Neuronal stem cell (in vitro differentiated cells): Measurements from ENCODE around the gene RBM5.

Experiments
- DNase-seq: peaks from one replicate; pipeline ENCODE4 v3.0.0-alpha.2; 2013; ENCODE audit warnings: low spot score
- H2AFZ ChIP-seq: one replicate; pipeline ENCODE4 v1.6.1; 2013; ENCODE audit warnings: mild to moderate bottlenecking, low read length, inconsistent platforms
- H2AK5ac ChIP-seq: 2 replicates; pipeline ENCODE4 v1.6.1; 2013; ENCODE audit warnings: low read depth, mild to moderate bottlenecking, inconsistent platforms, low read length, moderate library complexity, mixed read lengths
- H2BK120ac ChIP-seq: 2 replicates; pipeline ENCODE4 v1.6.1; 2013; ENCODE audit warnings: low read depth, mild to moderate bottlenecking, inconsistent platforms, low read length, moderate library complexity, mixed read lengths
- H2BK12ac ChIP-seq: one replicate; pipeline ENCODE4 v1.6.1; 2013; ENCODE audit warnings: low read length, inconsistent platforms
- H2BK15ac ChIP-seq: 2 replicates; pipeline ENCODE4 v1.6.1; 2013; ENCODE audit warnings: mild to moderate bottlenecking, low read length, inconsistent platforms, mixed read lengths
- H2BK5ac ChIP-seq: one replicate; pipeline ENCODE4 v1.6.1; 2013; ENCODE audit warnings: inconsistent platforms, mild to moderate bottlenecking, low read length, moderate library complexity
- H3K14ac ChIP-seq: one replicate; pipeline ENCODE4 v1.6.1; 2013; ENCODE audit warnings: low read length, inconsistent platforms
- H3K18ac ChIP-seq: 2 replicates; pipeline ENCODE4 v1.6.1; 2013; ENCODE audit warnings: low read length, inconsistent platforms
- H3K23ac ChIP-seq: 2 replicates; pipeline ENCODE4 v1.6.1; 2013; ENCODE audit warnings: low read depth, mild to moderate bottlenecking, mixed read lengths, low read length, inconsistent platforms; ENCODE audit not compliant: poor library complexity
- H3K27ac ChIP-seq: replicated peaks from 3 replicates; pipeline ENCODE4 v1.5.1; 2013; ENCODE audit warnings: low read length, inconsistent platforms
- H3K27me3 ChIP-seq, 3 experiments: 2 replicates each; pipeline ENCODE4 v1.6.1; 2013; ENCODE audit warnings: low read length in 3 of 3, mild to moderate bottlenecking in 2 of 3, inconsistent platforms in 1 of 3, low read depth in 1 of 3, mixed read lengths in 1 of 3, moderate library complexity in 1 of 3; ENCODE audit not compliant: control insufficient read depth in 3 of 3, insufficient read depth in 3 of 3
- H3K36me3 ChIP-seq, 2 donors: replicated peaks in 1 of 2; 2 replicates each; pipeline ENCODE4 v1.6.1; 2013; ENCODE audit warnings: low read length in 2 of 2; ENCODE audit not compliant: control insufficient read depth in 2 of 2, insufficient read depth in 2 of 2
- H3K4ac ChIP-seq: 2 replicates; pipeline ENCODE4 v1.6.1; 2013; ENCODE audit warnings: inconsistent platforms, mild to moderate bottlenecking, low read length, moderate library complexity
- H3K4me1 ChIP-seq, 2 donors: 1 replicate in 1 of 2; 2 replicates in 1 of 2; pipeline ENCODE4 v1.6.1; 2013; ENCODE audit warnings: low read length in 2 of 2, low read depth in 1 of 2; ENCODE audit not compliant: control insufficient read depth in 2 of 2, insufficient read depth in 1 of 2
- H3K4me2 ChIP-seq: one replicate; pipeline ENCODE4 v1.6.1; 2013; ENCODE audit warnings: mild to moderate bottlenecking, low read length, inconsistent platforms; ENCODE audit not compliant: insufficient read depth, poor library complexity, severe bottlenecking
- H3K4me3 ChIP-seq, 2 donors: 2 replicates each; pipeline ENCODE4 v1.5.1; 2013; ENCODE audit warnings: low read length in 2 of 2, mild to moderate bottlenecking in 2 of 2, inconsistent platforms in 1 of 2, moderate library complexity in 1 of 2
- H3K79me1 ChIP-seq: one replicate; pipeline ENCODE4 v1.6.1; 2013; ENCODE audit warnings: low read depth, mild to moderate bottlenecking, inconsistent platforms, low read length, moderate library complexity
- H3K9ac ChIP-seq: one replicate; pipeline ENCODE4 v1.6.1; 2013; ENCODE audit warnings: mild to moderate bottlenecking, low read depth, low read length, inconsistent platforms; ENCODE audit not compliant: poor library complexity
- H3K9me3 ChIP-seq, 2 donors: replicated peaks in 1 of 2; 2 replicates each; pipeline versions ENCODE3 to v1.6.1; 2013; ENCODE audit warnings: low read length in 2 of 2, mild to moderate bottlenecking in 2 of 2, inconsistent platforms in 1 of 2, low read depth in 1 of 2, mixed read lengths in 1 of 2, moderate library complexity in 1 of 2; ENCODE audit not compliant: control insufficient read depth in 2 of 2, insufficient read depth in 1 of 2
- H4K8ac ChIP-seq: one replicate; pipeline ENCODE4 v1.6.1; 2013; ENCODE audit warnings: low read depth, mild to moderate bottlenecking, inconsistent platforms, low read length, moderate library complexity
- H4K91ac ChIP-seq: one replicate; pipeline ENCODE4 v1.6.1; 2013; ENCODE audit warnings: low read length, low read depth, mild to moderate bottlenecking, inconsistent platforms; ENCODE audit not compliant: poor library complexity
- WGBS, 2 donors: extraction: QIAGEN DNeasy Blood & Tissue Kit; methylation state at CpG; one replicate each; pipeline ENCODE4 v1.1.7; 2013; ENCODE audit warnings: missing lambda C conversion rate in 2 of 2, mixed read lengths in 1 of 2; ENCODE audit not compliant: insufficient read length in 2 of 2, insufficient replicate concordance in 1 of 2; ENCODE audit errors: extremely low coverage in 2 of 2; 5-methylcytosine and 5-hydroxymethylcytosine counted together

Gene RBM5

GRCh38 chr3:50100386-50100785 lies 11.7 kb downstream of the RBM5 start:
- Histone ChIP-seq H2BK120ac (no peak overlapping the region), H3K23ac (no peak overlapping the region), H2AFZ (no peak overlapping the region), H2AK5ac (no peak overlapping the region), H4K91ac (no peak overlapping the region), H3K9ac (no peak overlapping the region), H3K4me2 (no peak overlapping the region), H3K27me3 (no peaks in the 10 kb centered on the region), H2BK12ac (no peak overlapping the region), H3K4me3 (no peak overlapping the region), H3K9me3 (no peaks in the 10 kb centered on the region), H3K4me1 (peaks cover 0 to 2% of the 10 kb centered on the region in 2 donors), H3K27ac (peak overlapping the region; percentile 2), H3K79me1 (peaks cover 5% of the 10 kb centered on the region), H3K4ac (no peak overlapping the region), H2BK5ac (no peak overlapping the region), H3K14ac (no peak overlapping the region), H3K18ac (no peak overlapping the region), H4K8ac (no peak overlapping the region), H2BK15ac (no peak overlapping the region), H3K36me3 (peaks cover 54 to 100% of the 10 kb centered on the region in 2 donors)
- no peak for DNase-seq
- no CpG with 5 or more reads among the region's 5 CpGs for WGBS, 2 donors

- Histone ChIP-seq H2BK15ac (no peak overlapping the region), H3K4me1 (peaks cover 0 to 2% of the 10 kb centered on the region in 2 donors), H4K91ac (no peak overlapping the region), H3K79me1 (peaks cover 4% of the 10 kb centered on the region), H3K9me3 (no peaks in the 10 kb centered on the region), H3K4me3 (no peak overlapping the region), H4K8ac (no peak overlapping the region), H3K36me3 (peaks cover 52 to 100% of the 10 kb centered on the region in 2 donors), H2BK120ac (no peak overlapping the region), H3K4ac (no peak overlapping the region), H3K27me3 (no peaks in the 10 kb centered on the region), H2AK5ac (no peak overlapping the region), H3K14ac (no peak overlapping the region), H3K23ac (no peak overlapping the region), H3K9ac (no peak overlapping the region), H3K4me2 (no peak overlapping the region), H2BK12ac (no peak overlapping the region), H3K27ac (no peak overlapping the region), H2AFZ (no peak overlapping the region), H3K18ac (no peak overlapping the region), H2BK5ac (no peak overlapping the region)
- no peak for DNase-seq
- WGBS, 2 donors = no CpG with 5 or more reads among the region's 4 CpGs
Measured at GRCh38 chr3:50100956-50101845, 12.5 kb downstream of the RBM5 start.

GRCh38 chr3:50102558-50102957 lies 13.8 kb downstream of the RBM5 start:
- H3K9ac ChIP-seq = no peak overlapping the region
- no peak overlapping the region for H3K4ac ChIP-seq
- H2BK12ac ChIP-seq = no peak overlapping the region
- H2BK5ac ChIP-seq = no peak overlapping the region
- H2AFZ ChIP-seq = no peak overlapping the region
- H3K4me2 ChIP-seq = no peak overlapping the region
- no peak overlapping the region for H2BK15ac ChIP-seq
- no peak overlapping the region for H2BK120ac ChIP-seq
- H3K79me1 ChIP-seq = no peaks in the 10 kb centered on the region
- no peaks in the 10 kb centered on the region for H3K9me3 ChIP-seq
- H3K23ac ChIP-seq = no peak overlapping the region
- WGBS, 2 donors = no CpG with 5 or more reads among the region's 7 CpGs
- no peak overlapping the region for H3K4me3 ChIP-seq
- no peak overlapping the region for H3K27ac ChIP-seq
- no peak overlapping the region for H2AK5ac ChIP-seq
- H4K8ac ChIP-seq = no peak overlapping the region
- DNase-seq = no peak
- no peak overlapping the region for H4K91ac ChIP-seq
- no peak overlapping the region for H3K18ac ChIP-seq
- H3K36me3 ChIP-seq = peaks cover 55 to 100% of the 10 kb centered on the region in 2 donors
- no peaks in the 10 kb centered on the region for H3K27me3 ChIP-seq
- H3K4me1 ChIP-seq = peaks cover 0 to 2% of the 10 kb centered on the region in 2 donors
- H3K14ac ChIP-seq = no peak overlapping the region

- Histone ChIP-seq H3K27ac (no peak overlapping the region), H2AFZ (no peak overlapping the region), H4K91ac (no peak overlapping the region), H2AK5ac (no peak overlapping the region), H3K4ac (no peak overlapping the region), H2BK15ac (no peak overlapping the region), H3K9ac (no peak overlapping the region), H3K4me3 (no peak overlapping the region), H3K79me1 (peaks cover 2% of the 10 kb centered on the region), H3K14ac (no peak overlapping the region), H3K23ac (no peak overlapping the region), H3K36me3 (peaks cover 66 to 100% of the 10 kb centered on the region in 2 donors), H2BK12ac (no peak overlapping the region), H2BK120ac (no peak overlapping the region), H3K27me3 (no peaks in the 10 kb centered on the region), H4K8ac (no peak overlapping the region), H3K4me2 (no peak overlapping the region), H3K4me1 (no peaks in the 10 kb centered on the region), H3K9me3 (peaks cover 0 to 2% of the 10 kb centered on the region in 2 donors), H2BK5ac (no peak overlapping the region), H3K18ac (no peak overlapping the region)
- no peak for DNase-seq
- WGBS, 2 donors = no CpG with 5 or more reads among the region's 5 CpGs
Measured at GRCh38 chr3:50111757-50112156, 23.0 kb downstream of the RBM5 start.
